Sigmoid colon (tissue), 7 donors: ENCODE measurements around the gene NR1D2. TPM values are rescaled to one million over a fixed set of nuclear protein-coding genes. Genes with fewer than 3 reads are reported as not detected.

Experiments used
- DNase-seq: peaks from one replicate; pipeline ENCODE4 v3.0.0-alpha.2; 2019
- H3K27ac ChIP-seq, 4 donors: fragments of 200-600 bp; sonication (generic); one replicate each; pipeline ENCODE4 v1.5.1; 2016 to 2019; ENCODE audit warnings: mild to moderate bottlenecking in 1 of 4
- H3K27me3 ChIP-seq, 3 donors: fragments of 200-600 bp; sonication (generic); one replicate each; pipeline ENCODE4 v1.5.1; 2019; ENCODE audit warnings: mild to moderate bottlenecking in 1 of 3
- H3K36me3 ChIP-seq, 4 donors: fragments of 200-600 bp; sonication (generic); one replicate each; pipeline ENCODE4 v1.5.1; 2016 to 2019
- H3K4me1 ChIP-seq, 4 donors: fragments of 200-600 bp; sonication (generic); one replicate each; pipeline ENCODE4 v1.5.1; 2017 to 2019
- H3K4me3 ChIP-seq, 4 donors: fragments of 200-600 bp; sonication (generic); one replicate each; pipeline ENCODE4 v1.5.1; 2017 to 2019; ENCODE audit warnings: mild to moderate bottlenecking in 2 of 4, moderate library complexity in 1 of 4
- H3K9me3 ChIP-seq, 4 donors: fragments of 200-600 bp in 3 of 4; sonication (generic) in 3 of 4; one replicate each; pipeline versions ENCODE4 v1.5.1 to v1.6.1; 2013 to 2019
- EP300 ChIP-seq, 4 donors: sonication (generic); formaldehyde crosslinking; IDR thresholded peaks; one replicate each; pipeline ENCODE4 v1.6.1; 2017; ENCODE audit warnings: antibody characterized with exemption in 4 of 4
- POLR2A ChIP-seq, 2 donors: fragments of 450-650 bp; IDR thresholded peaks; one replicate each; pipeline ENCODE4 v1.6.1; 2016; ENCODE audit warnings: antibody characterized with exemption in 2 of 2, mild to moderate bottlenecking in 2 of 2, moderate library complexity in 2 of 2
- POLR2AphosphoS5 ChIP-seq, 4 donors: sonication (generic); formaldehyde crosslinking; IDR thresholded peaks; one replicate each; pipeline ENCODE4 v1.6.1; 2017; ENCODE audit warnings: antibody characterized with exemption in 4 of 4
- WGBS, 2 donors: extraction: QIAGEN DNeasy Blood & Tissue Kit; methylation state at CpG; one replicate each; pipeline ENCODE4 v1.1.7; 2013; 5-methylcytosine and 5-hydroxymethylcytosine counted together
- intact Hi-C: fragments of 100-400 bp; cut with DNase I; formaldehyde crosslinking; loops from one replicate; pipeline ENCODE4 v1.15.1; 2023
- polyA plus RNA-seq, 3 donors: library from polyadenylated mRNA; stranded (reverse); fragments of 200-250 nt; gene quantifications; one replicate each; pipeline ENCODE4 v1.2.3, GENCODE V29; 2013
- total RNA-seq, 4 donors: library from RNA; depleted of rRNA; stranded (reverse); fragments of >200 nt; gene quantifications; one replicate each; pipeline ENCODE4 v1.1.0, GENCODE V29; 2016
- TF ChIP-seq, protein P1 (sequence below), 4 experiments: fragments of 450-650 bp in 3 of 4; fragments of 200-600 bp in 1 of 4; IDR thresholded peaks; one replicate each; pipeline ENCODE4 v1.5.1; 2016 to 2019; ENCODE audit warnings: antibody characterized with exemption in 4 of 4, mild to moderate bottlenecking in 3 of 4, moderate library complexity in 2 of 4
- donor health status: healthy with polysubstance abuse.
- donor health status: Bipolar disorder and iron deficiency.
- donor health status: healthy.

NR1D2 gene
- total and polyA plus RNA-seq, 7 donors: 7.7 to 63.7 (median 43.8) TPM

DNA sequence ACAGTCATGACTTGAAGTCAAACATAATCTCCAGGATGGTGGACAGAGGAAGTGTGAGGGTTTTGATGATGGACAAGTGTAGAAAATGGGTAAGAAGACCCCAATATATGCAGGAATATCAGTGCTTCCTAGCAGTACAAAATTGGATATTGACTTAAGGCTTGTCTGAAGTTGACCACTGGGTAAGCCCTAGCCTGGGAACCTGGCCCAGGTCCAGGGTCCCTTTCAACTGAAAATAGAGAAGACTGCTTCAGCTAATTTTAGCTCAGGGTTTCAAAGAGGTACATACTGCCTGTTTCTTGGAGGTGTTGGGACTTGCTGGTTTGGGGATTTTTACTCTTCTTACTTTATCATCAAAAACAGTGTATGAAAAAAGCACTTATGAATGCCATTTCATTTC, 4.7 kb downstream of the NR1D2 start:
- no peaks in the 10 kb centered on the region for H3K9me3 ChIP-seq
- DNase-seq: no peak
- peak overlapping the region; percentile 12 to 99 (median 96) for H3K27ac ChIP-seq
- no peaks in the 10 kb centered on the region for H3K27me3 ChIP-seq
- intact Hi-C loops: loop anchor here (5.0 kb wide), 1 partner anchor 142 kb away; the partner anchor contains the start of gene UBE2E1
- H3K4me1 ChIP-seq: peaks cover 0 to 83% (median 82%) of the 10 kb centered on the region in 4 donors
- peaks cover 0 to 3% (median 1%) of the 10 kb centered on the region in 4 donors for H3K36me3 ChIP-seq
- TF ChIP-seq POLR2AphosphoS5 (IDR thresholded peaks at IDR 0.05): no peak
- no peak for TF ChIP-seq POLR2A (IDR thresholded peaks at IDR 0.05)
- TF ChIP-seq EP300 (IDR thresholded peaks at IDR 0.05): no peak
- TF ChIP-seq, protein P1, sequence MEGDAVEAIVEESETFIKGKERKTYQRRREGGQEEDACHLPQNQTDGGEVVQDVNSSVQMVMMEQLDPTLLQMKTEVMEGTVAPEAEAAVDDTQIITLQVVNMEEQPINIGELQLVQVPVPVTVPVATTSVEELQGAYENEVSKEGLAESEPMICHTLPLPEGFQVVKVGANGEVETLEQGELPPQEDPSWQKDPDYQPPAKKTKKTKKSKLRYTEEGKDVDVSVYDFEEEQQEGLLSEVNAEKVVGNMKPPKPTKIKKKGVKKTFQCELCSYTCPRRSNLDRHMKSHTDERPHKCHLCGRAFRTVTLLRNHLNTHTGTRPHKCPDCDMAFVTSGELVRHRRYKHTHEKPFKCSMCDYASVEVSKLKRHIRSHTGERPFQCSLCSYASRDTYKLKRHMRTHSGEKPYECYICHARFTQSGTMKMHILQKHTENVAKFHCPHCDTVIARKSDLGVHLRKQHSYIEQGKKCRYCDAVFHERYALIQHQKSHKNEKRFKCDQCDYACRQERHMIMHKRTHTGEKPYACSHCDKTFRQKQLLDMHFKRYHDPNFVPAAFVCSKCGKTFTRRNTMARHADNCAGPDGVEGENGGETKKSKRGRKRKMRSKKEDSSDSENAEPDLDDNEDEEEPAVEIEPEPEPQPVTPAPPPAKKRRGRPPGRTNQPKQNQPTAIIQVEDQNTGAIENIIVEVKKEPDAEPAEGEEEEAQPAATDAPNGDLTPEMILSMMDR (IDR thresholded peaks at IDR 0.05): no peak
- H3K4me3 ChIP-seq: no peak overlapping the region

DNA sequence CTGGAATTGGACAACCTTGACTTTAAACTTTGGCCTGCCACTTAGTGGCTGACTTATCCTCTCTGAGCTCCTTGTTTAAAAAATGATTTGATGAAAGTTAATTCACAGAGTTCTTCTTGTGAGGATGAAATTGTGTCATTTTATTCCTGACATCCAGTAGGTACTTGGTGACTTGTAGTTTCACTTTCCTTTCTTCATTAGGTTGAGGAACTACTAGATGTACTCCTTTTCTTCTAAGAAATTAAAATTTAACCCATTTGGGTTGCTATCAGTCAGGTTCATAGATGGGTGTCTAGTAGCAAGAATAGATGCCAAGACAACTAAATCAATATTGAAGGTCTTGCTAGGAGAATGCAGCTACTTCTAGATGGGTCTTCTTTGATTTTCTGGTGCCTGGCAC, 5.2 kb downstream of the NR1D2 start:
- Histone ChIP-seq H3K27ac (peak overlapping the region; percentile 12 to 99 (median 96)), H3K4me3 (peak overlapping the region in 1 of 4 donors; percentile 5), H3K27me3 (no peaks in the 10 kb centered on the region), H3K4me1 (peaks cover 0 to 86% (median 85%) of the 10 kb centered on the region in 4 donors), H3K9me3 (no peaks in the 10 kb centered on the region), H3K36me3 (peaks cover 0 to 8% (median 3%) of the 10 kb centered on the region in 4 donors)
- TF ChIP-seq, protein P1 (IDR thresholded peaks at IDR 0.05): no peak
- TF ChIP-seq EP300 (IDR thresholded peaks at IDR 0.05) (no peak), POLR2AphosphoS5 (IDR thresholded peaks at IDR 0.05) (no peak), POLR2A (IDR thresholded peaks at IDR 0.05) (no peak)
- intact Hi-C loops: no loop called here
- DNase-seq: no peak

DNA sequence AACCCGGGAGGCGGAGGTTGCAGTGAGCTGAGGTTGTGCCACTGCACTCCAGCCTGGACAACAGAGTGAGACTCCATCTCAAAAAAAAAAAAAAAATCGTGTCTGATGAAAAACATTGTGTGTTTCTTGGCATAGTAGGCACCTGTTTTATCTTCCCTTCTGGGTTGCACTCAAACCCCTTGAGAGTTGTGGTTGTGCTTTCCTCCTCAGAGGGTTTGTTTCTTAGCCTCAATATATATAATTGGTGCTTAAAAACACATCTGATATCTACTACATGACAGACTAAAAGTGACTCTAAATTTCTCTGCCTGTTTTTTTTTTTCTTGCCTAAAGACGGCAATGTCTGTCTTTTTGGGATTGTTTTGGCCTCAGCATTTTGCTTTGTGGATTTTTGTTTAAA, 7.6 kb downstream of the NR1D2 start:
- H3K36me3 ChIP-seq: peaks cover 0 to 21% (median 3%) of the 10 kb centered on the region in 4 donors
- 72 to 80% methylated on average over 4 of the region's 4 CpGs for WGBS, 2 donors
- H3K27ac ChIP-seq: peak overlapping the region in 2 of 4 donors; percentile 3 to 52
- H3K9me3 ChIP-seq: no peaks in the 10 kb centered on the region
- H3K4me3 ChIP-seq: no peak overlapping the region
- no peaks in the 10 kb centered on the region for H3K27me3 ChIP-seq
- peaks cover 0 to 74% (median 72%) of the 10 kb centered on the region in 4 donors for H3K4me1 ChIP-seq
- TF ChIP-seq POLR2A (IDR thresholded peaks at IDR 0.05) (no peak), POLR2AphosphoS5 (IDR thresholded peaks at IDR 0.05) (no peak), EP300 (IDR thresholded peaks at IDR 0.05) (no peak)
- TF ChIP-seq, protein P1 (IDR thresholded peaks at IDR 0.05): no peak
- intact Hi-C loops: no loop called here
- no peak for DNase-seq

DNA sequence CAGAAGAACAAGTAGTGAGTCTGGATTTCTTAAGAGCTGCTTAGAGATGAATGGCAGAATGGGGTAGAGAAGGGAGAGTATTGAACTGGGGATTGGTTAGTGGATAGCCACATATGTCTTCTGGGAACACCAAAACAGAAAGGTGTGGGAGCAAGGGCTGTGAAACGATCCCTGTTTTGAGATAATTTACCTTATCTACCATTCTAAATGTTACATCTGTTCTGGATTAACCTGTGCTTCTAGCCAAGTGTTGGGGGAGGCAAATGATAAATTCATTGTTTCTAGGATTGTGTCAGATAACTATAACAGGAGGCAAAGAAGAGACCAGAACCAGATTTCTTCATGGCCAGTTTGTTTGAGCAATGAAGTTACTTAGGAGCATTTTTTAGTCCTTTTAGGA, 8.4 kb downstream of the NR1D2 start:
- Histone ChIP-seq H3K4me3 (no peak overlapping the region), H3K4me1 (peaks cover 0 to 72% (median 63%) of the 10 kb centered on the region in 4 donors), H3K27ac (peak overlapping the region in 1 of 4 donors; percentile 52), H3K27me3 (no peaks in the 10 kb centered on the region), H3K9me3 (no peaks in the 10 kb centered on the region), H3K36me3 (peaks cover 0 to 27% (median 3%) of the 10 kb centered on the region in 4 donors)
- WGBS, 2 donors: 21 to 45% methylated on average over 1 of the region's 1 CpG
- no peak for DNase-seq
- no peak for TF ChIP-seq POLR2AphosphoS5 (IDR thresholded peaks at IDR 0.05)
- TF ChIP-seq, protein P1 (IDR thresholded peaks at IDR 0.05): no peak
- no peak for TF ChIP-seq EP300 (IDR thresholded peaks at IDR 0.05)
- no peak for TF ChIP-seq POLR2A (IDR thresholded peaks at IDR 0.05)
- intact Hi-C loops: no loop called here

DNA sequence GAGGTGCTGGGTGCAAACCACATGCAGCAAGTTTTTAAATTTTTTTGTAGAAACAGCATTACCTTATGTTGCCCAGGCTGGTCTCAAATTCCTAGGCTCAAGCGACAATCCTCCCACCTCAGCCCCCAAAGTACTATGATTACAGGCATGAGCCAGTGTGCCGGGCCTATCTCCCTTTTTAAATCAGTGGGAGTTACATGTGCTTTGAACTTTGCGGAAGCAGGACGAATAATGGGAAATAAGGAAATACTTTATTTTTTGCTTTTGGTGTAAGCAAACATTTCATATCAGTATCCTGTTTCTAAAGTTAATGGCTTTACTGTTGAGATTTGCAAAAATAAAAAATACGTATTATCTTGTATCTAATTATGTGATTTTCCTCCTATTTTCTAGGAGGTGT, 9.1 kb downstream of the NR1D2 start:
- no peaks in the 10 kb centered on the region for H3K27me3 ChIP-seq
- H3K36me3 ChIP-seq: peaks cover 0 to 27% (median 3%) of the 10 kb centered on the region in 4 donors
- DNase-seq: no peak
- intact Hi-C loops: no loop called here
- no peak for TF ChIP-seq POLR2A (IDR thresholded peaks at IDR 0.05)
- TF ChIP-seq, protein P1 (IDR thresholded peaks at IDR 0.05): no peak
- TF ChIP-seq POLR2AphosphoS5 (IDR thresholded peaks at IDR 0.05): no peak
- TF ChIP-seq EP300 (IDR thresholded peaks at IDR 0.05): no peak
- peak overlapping the region in 1 of 4 donors; percentile 52 for H3K27ac ChIP-seq
- H3K4me3 ChIP-seq: no peak overlapping the region
- WGBS, 2 donors: 35 to 74% methylated on average over 5 of the region's 5 CpGs
- peaks cover 0 to 71% (median 62%) of the 10 kb centered on the region in 4 donors for H3K4me1 ChIP-seq
- no peaks in the 10 kb centered on the region for H3K9me3 ChIP-seq
